ENCODE results near the gene LRP11. TPM values are rescaled to one million over a fixed set of nuclear protein-coding genes. Genes with fewer than 3 reads are reported as not detected.

Gene LRP11
- total and polyA plus RNA-seq, 2 donors (not counting 1 experiment from before 2014, with no cell fraction given), result 58.4 to 89.5 TPM

DNA sequence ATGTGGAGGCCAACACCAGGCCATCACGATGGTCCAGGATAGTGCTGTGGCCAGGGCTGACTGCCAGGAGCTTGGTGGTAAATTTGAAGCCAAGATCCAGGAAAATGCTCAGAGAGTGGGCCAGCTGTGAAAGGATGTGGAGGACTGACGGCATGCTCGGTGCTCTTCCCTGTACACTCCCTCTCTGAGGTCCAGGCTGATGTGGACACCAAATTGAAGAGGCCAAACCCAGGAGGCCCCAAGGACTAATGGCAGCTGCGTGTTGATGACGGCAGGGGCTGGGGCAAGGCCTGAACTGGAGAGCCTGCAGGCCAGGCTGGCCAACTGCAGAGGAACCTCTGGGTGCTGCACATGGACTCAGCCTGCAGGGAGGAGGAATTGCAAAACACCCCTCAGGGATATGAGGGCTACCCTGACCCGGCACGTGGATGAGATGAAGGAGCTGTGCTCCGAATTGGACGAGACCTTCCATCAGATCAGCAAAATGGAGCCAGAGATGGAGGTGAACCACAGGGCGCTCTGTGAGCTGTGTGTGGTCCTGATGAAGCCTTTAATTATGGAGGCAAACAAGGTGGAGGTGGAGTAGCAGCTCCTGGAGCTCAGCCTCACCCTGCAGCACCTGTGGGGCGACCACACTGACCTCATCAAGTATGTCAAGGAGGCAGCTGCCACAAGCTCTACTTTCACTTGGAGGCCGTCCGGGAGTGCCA, 40.7 kb upstream of the LRP11 start:
- Histone ChIP-seq H3K4me2 (ENCODE audit: extremely low read depth, insufficient read depth, low read length) (no peak overlapping the region), H3K27ac (ENCODE audit: insufficient read depth, low read length) (no peak overlapping the region), H3K9ac (ENCODE audit: insufficient read depth, low read length) (no peak overlapping the region), H2AFZ (ENCODE audit: low read length) (no peak overlapping the region), H3K4me3 (replicated peaks in 1 of 4; ENCODE audit: control extremely low read depth in 1 of 4, insufficient read depth in 1 of 4, low read depth in 3 of 4, low read length in 4 of 4) (no peak overlapping the region), H3K36me3 (ENCODE audit: control insufficient read depth, insufficient read depth, low read length) (no peaks in the 10 kb centered on the region), H3K27me3 (ENCODE audit: control insufficient read depth, insufficient read depth, low read length) (no peaks in the 10 kb centered on the region), H3K4me1 (ENCODE audit: control insufficient read depth, extremely low read depth, insufficient read depth, low read length) (no peaks in the 10 kb centered on the region), H3K9me3 (ENCODE audit: control insufficient read depth, insufficient read depth, low read depth, low read length) (no peaks in the 10 kb centered on the region), H3K79me2 (ENCODE audit: control insufficient read depth, insufficient read depth, low read length) (no peaks in the 10 kb centered on the region), H4K20me1 (ENCODE audit: control insufficient read depth, extremely low read depth, insufficient read depth, low read length) (no peaks in the 10 kb centered on the region)
- no peak for DNase-seq (ENCODE audit: low read depth in 2 of 2)
- no peak for TF ChIP-seq EZH2 (IDR thresholded peaks at IDR 0.05; ENCODE audit: low read length, missing control alignments)
- TF ChIP-seq, protein P1, sequence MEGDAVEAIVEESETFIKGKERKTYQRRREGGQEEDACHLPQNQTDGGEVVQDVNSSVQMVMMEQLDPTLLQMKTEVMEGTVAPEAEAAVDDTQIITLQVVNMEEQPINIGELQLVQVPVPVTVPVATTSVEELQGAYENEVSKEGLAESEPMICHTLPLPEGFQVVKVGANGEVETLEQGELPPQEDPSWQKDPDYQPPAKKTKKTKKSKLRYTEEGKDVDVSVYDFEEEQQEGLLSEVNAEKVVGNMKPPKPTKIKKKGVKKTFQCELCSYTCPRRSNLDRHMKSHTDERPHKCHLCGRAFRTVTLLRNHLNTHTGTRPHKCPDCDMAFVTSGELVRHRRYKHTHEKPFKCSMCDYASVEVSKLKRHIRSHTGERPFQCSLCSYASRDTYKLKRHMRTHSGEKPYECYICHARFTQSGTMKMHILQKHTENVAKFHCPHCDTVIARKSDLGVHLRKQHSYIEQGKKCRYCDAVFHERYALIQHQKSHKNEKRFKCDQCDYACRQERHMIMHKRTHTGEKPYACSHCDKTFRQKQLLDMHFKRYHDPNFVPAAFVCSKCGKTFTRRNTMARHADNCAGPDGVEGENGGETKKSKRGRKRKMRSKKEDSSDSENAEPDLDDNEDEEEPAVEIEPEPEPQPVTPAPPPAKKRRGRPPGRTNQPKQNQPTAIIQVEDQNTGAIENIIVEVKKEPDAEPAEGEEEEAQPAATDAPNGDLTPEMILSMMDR (conservative IDR thresholded peaks at IDR 0.05 in 1 of 2, IDR thresholded peaks at IDR 0.05 in 1 of 2; ENCODE audit: low read depth in 1 of 2, low read length in 2 of 2), result no peak

DNA sequence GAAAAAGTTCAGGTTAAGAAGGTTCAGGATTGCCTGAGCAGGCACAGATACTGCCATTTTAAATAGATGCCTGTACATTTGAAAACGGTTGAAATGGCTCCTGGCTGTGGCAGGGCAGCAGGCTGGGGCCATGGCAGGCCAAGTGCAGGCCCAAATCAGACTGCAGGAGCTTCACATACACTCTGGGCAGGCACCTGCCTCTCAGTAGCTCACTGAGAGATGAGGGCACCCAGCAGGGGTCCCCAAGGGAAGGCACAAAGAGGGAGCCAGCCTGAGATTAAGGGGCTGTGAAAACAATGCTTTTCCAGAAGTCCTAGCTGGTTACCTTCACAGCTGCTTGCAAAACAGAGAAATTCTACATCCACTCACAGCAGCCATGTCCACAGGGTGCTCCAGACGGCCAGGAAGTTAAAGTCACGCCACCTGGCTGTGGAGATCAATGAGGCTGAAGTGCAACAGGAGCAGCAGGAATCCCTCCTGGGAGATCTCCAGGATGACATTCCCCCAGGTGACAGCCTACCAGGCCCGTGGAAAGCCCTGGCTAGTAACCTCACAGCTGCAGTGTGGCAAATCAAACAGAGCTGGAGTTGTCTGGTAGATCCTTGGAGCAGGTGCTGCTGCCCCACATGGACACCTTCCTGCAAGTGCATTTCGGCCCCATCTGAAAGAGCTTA, 39.9 kb upstream of the LRP11 start:
- DNase-seq (ENCODE audit: low read depth in 2 of 2), result no peak
- no peaks in the 10 kb centered on the region for H3K9me3 ChIP-seq (ENCODE audit: control insufficient read depth, insufficient read depth, low read depth, low read length)
- no peaks in the 10 kb centered on the region for H4K20me1 ChIP-seq (ENCODE audit: control insufficient read depth, extremely low read depth, insufficient read depth, low read length)
- no peak overlapping the region for H3K27ac ChIP-seq (ENCODE audit: insufficient read depth, low read length)
- H3K9ac ChIP-seq (ENCODE audit: insufficient read depth, low read length), result no peak overlapping the region
- no peaks in the 10 kb centered on the region for H3K36me3 ChIP-seq (ENCODE audit: control insufficient read depth, insufficient read depth, low read length)
- H3K4me2 ChIP-seq (ENCODE audit: extremely low read depth, insufficient read depth, low read length), result no peak overlapping the region
- no peaks in the 10 kb centered on the region for H3K4me1 ChIP-seq (ENCODE audit: control insufficient read depth, extremely low read depth, insufficient read depth, low read length)
- no peaks in the 10 kb centered on the region for H3K27me3 ChIP-seq (ENCODE audit: control insufficient read depth, insufficient read depth, low read length)
- no peak overlapping the region for H2AFZ ChIP-seq (ENCODE audit: low read length)
- H3K4me3 ChIP-seq (replicated peaks in 1 of 4; ENCODE audit: control extremely low read depth in 1 of 4, insufficient read depth in 1 of 4, low read depth in 3 of 4, low read length in 4 of 4), result no peak overlapping the region
- no peak for TF ChIP-seq EZH2 (IDR thresholded peaks at IDR 0.05; ENCODE audit: low read length, missing control alignments)
- TF ChIP-seq, protein P1 (conservative IDR thresholded peaks at IDR 0.05 in 1 of 2, IDR thresholded peaks at IDR 0.05 in 1 of 2; ENCODE audit: low read depth in 1 of 2, low read length in 2 of 2), result no peak
- no peaks in the 10 kb centered on the region for H3K79me2 ChIP-seq (ENCODE audit: control insufficient read depth, insufficient read depth, low read length)

DNA sequence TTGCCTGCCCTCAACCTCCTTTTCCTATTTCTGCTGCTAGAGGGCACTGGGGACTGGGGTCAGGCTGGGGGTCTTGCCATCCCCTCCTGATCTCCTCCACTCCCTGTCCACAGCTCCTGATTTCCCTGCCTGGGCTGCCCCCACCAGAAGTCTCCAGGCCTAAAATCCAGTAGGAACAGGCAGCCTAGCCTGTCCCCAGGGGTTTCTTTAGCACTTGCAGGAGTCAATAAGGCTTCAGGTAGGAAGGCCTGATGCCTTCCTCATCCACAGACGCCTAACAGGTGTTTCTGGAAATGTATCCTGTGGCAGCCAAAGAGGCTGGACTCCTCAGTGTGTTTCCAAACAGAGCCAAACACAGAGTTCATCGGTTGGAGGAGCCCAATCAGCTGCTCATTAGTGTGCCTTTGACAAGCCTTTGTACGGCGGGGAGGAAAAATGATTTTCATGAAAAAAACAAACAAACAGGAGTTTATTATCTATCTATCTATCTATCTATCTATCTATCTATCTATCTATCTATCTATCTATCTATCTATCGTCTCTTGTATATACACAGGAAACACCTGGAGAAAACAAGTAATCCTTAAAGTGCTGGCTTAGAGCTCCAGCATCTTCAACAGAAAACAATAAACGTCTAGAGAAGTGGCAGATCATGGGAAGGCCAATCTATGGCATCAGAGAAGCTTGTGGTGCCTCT, 37.4 kb upstream of the LRP11 start:
- no peak overlapping the region for H2AFZ ChIP-seq (ENCODE audit: low read length)
- peaks cover 11% of the 10 kb centered on the region for H3K4me1 ChIP-seq (ENCODE audit: control insufficient read depth, extremely low read depth, insufficient read depth, low read length)
- H4K20me1 ChIP-seq (ENCODE audit: control insufficient read depth, extremely low read depth, insufficient read depth, low read length), result no peaks in the 10 kb centered on the region
- no peaks in the 10 kb centered on the region for H3K9me3 ChIP-seq (ENCODE audit: control insufficient read depth, insufficient read depth, low read depth, low read length)
- no peak overlapping the region for H3K9ac ChIP-seq (ENCODE audit: insufficient read depth, low read length)
- no peak overlapping the region for H3K27ac ChIP-seq (ENCODE audit: insufficient read depth, low read length)
- DNase-seq (ENCODE audit: low read depth in 2 of 2), result no peak
- no peaks in the 10 kb centered on the region for H3K36me3 ChIP-seq (ENCODE audit: control insufficient read depth, insufficient read depth, low read length)
- H3K4me3 ChIP-seq (replicated peaks in 1 of 4; ENCODE audit: control extremely low read depth in 1 of 4, insufficient read depth in 1 of 4, low read depth in 3 of 4, low read length in 4 of 4), result no peak overlapping the region
- no peaks in the 10 kb centered on the region for H3K27me3 ChIP-seq (ENCODE audit: control insufficient read depth, insufficient read depth, low read length)
- no peak overlapping the region for H3K4me2 ChIP-seq (ENCODE audit: extremely low read depth, insufficient read depth, low read length)
- no peaks in the 10 kb centered on the region for H3K79me2 ChIP-seq (ENCODE audit: control insufficient read depth, insufficient read depth, low read length)
- no peak for TF ChIP-seq EZH2 (IDR thresholded peaks at IDR 0.05; ENCODE audit: low read length, missing control alignments)
- TF ChIP-seq, protein P1 (conservative IDR thresholded peaks at IDR 0.05 in 1 of 2, IDR thresholded peaks at IDR 0.05 in 1 of 2; ENCODE audit: low read depth in 1 of 2, low read length in 2 of 2), result no peak

Data from fibroblast of lung (primary cell).